Osteocyte (in vitro differentiated cells): ENCODE results near the gene TSPEAR. TPM values are rescaled to one million over a fixed set of nuclear protein-coding genes. Genes with fewer than 3 reads are reported as not detected.

Source experiments
- DNase-seq: peaks from one replicate; pipeline ENCODE4 v3.0.0; 2021; ENCODE audit warnings: mixed read lengths; ENCODE audit not compliant: unreplicated experiment; ENCODE audit errors: extremely low spot score
- H3K27ac Mint-ChIP-seq: one replicate; pipeline ENCODE4 v1.8.0; 2021; ENCODE audit warnings: mild to moderate bottlenecking, mixed read lengths; ENCODE audit not compliant: unreplicated experiment
- H3K27me3 Mint-ChIP-seq: one replicate; pipeline ENCODE4 v1.8.0; 2021; ENCODE audit warnings: mixed read lengths; ENCODE audit not compliant: unreplicated experiment
- H3K36me3 Mint-ChIP-seq: one replicate; pipeline ENCODE4 v1.8.0; 2021; ENCODE audit warnings: mixed read lengths; ENCODE audit not compliant: unreplicated experiment
- H3K4me1 Mint-ChIP-seq: one replicate; pipeline ENCODE4 v1.8.0; 2021; ENCODE audit warnings: mixed read lengths; ENCODE audit not compliant: unreplicated experiment
- H3K4me3 Mint-ChIP-seq: one replicate; pipeline ENCODE4 v1.8.0; 2021; ENCODE audit warnings: mild to moderate bottlenecking, moderate library complexity, mixed read lengths; ENCODE audit not compliant: unreplicated experiment
- H3K9me3 Mint-ChIP-seq: one replicate; pipeline ENCODE4 v1.8.0; 2021; ENCODE audit warnings: mixed read lengths; ENCODE audit not compliant: unreplicated experiment
- CTCF ChIP-seq: fragments of 200-600 bp; sonication (generic); IDR thresholded peaks from 2 replicates; pipeline ENCODE4 v1.5.0; 2021; ENCODE audit warnings: antibody characterized with exemption, mild to moderate bottlenecking, moderate library complexity
- total RNA-seq: library from RNA; stranded (reverse); gene quantifications from 2 replicates; pipeline ENCODE4 v1.2.1, GENCODE V29; 2021

The TSPEAR gene
- total RNA-seq, 1 donor from 2014 or later: not detected

GRCh38 chr21:44572959-44573583, 138.3 kb downstream of the TSPEAR start:
- TF ChIP-seq CTCF: no peak
- Mint-ChIP-seq H3K9me3 (peaks cover 23% of the 10 kb centered on the region), H3K36me3 (no peaks in the 10 kb centered on the region), H3K27me3 (no peaks in the 10 kb centered on the region), H3K27ac (no peak overlapping the region), H3K4me1 (no peaks in the 10 kb centered on the region), H3K4me3 (no peak overlapping the region)
- DNase-seq: peak; percentile 44

GRCh38 chr21:44571844-44572782, 139.3 kb downstream of the TSPEAR start:
- no peak for TF ChIP-seq CTCF
- Mint-ChIP-seq H3K9me3 (peaks cover 16% of the 10 kb centered on the region), H3K36me3 (no peaks in the 10 kb centered on the region), H3K4me3 (no peak overlapping the region), H3K27me3 (peaks cover 3% of the 10 kb centered on the region), H3K4me1 (no peaks in the 10 kb centered on the region), H3K27ac (no peak overlapping the region)
- DNase-seq: peak; percentile 81

- no peak overlapping the region for H3K4me3 Mint-ChIP-seq
- H3K36me3 Mint-ChIP-seq: no peaks in the 10 kb centered on the region
- H3K9me3 Mint-ChIP-seq: peaks cover 10% of the 10 kb centered on the region
- TF ChIP-seq CTCF: no peak
- no peak for DNase-seq
- H3K4me1 Mint-ChIP-seq: no peaks in the 10 kb centered on the region
- no peak overlapping the region for H3K27ac Mint-ChIP-seq
- peaks cover 11% of the 10 kb centered on the region for H3K27me3 Mint-ChIP-seq
These were observed 140.1 kb downstream of the TSPEAR start for GRCh38 chr21:44571296-44571695.

GRCh38 chr21:44569861-44570517, 141.4 kb downstream of the TSPEAR start:
- peaks cover 15% of the 10 kb centered on the region for H3K27me3 Mint-ChIP-seq
- peaks cover 10% of the 10 kb centered on the region for H3K9me3 Mint-ChIP-seq
- no peaks in the 10 kb centered on the region for H3K4me1 Mint-ChIP-seq
- H3K27ac Mint-ChIP-seq: no peak overlapping the region
- no peak overlapping the region for H3K4me3 Mint-ChIP-seq
- no peak for DNase-seq
- no peak for TF ChIP-seq CTCF
- no peaks in the 10 kb centered on the region for H3K36me3 Mint-ChIP-seq
